Measurements from ENCODE around the gene COQ5.
"Not testable (repeated sequence)": the region's sequence is repeated elsewhere in the genome, so short reads cannot be mapped to it uniquely, and the experiment has no call there.

Gene COQ5

GRCh38 chr12:120536064-120536791, 7.3 kb upstream of the COQ5 start:
- Mint-ChIP-seq H3K27me3 (no peaks in the 10 kb centered on the region), H3K4me3 (peak overlapping the region; percentile 95), H3K4me1 (ENCODE audit: low read depth) (peaks cover 64% of the 10 kb centered on the region), H3K9me3 (ENCODE audit: low read depth) (no peaks in the 10 kb centered on the region), H3K36me3 (no peaks in the 10 kb centered on the region), H3K27ac (peak overlapping the region; percentile 94)

GRCh38 chr12:120534703-120535655, 6.0 kb upstream of the COQ5 start:
- peak overlapping the region; percentile 95 for H3K4me3 Mint-ChIP-seq
- H3K27me3 Mint-ChIP-seq: no peaks in the 10 kb centered on the region
- peak overlapping the region; percentile 94 for H3K27ac Mint-ChIP-seq
- H3K4me1 Mint-ChIP-seq (ENCODE audit: low read depth): peaks cover 57% of the 10 kb centered on the region
- H3K9me3 Mint-ChIP-seq (ENCODE audit: low read depth): no peaks in the 10 kb centered on the region
- no peaks in the 10 kb centered on the region for H3K36me3 Mint-ChIP-seq

GRCh38 chr12:120534203-120534702, 5.3 kb upstream of the COQ5 start, which contains the start of gene RNF10:
RNF10 (plus strand) TSS chr12:120534356; CDS start chr12:120534812, 456 bp downstream.
- Mint-ChIP-seq H3K27ac (peak within 1 kb of the TSS; percentile 94), H3K4me3 (peak within 1 kb of the TSS; percentile 95), H3K27me3 (no peaks in the 10 kb centered on the region), H3K9me3 (ENCODE audit: low read depth) (no peaks in the 10 kb centered on the region), H3K4me1 (ENCODE audit: low read depth) (peaks cover 58% of the 10 kb centered on the region), H3K36me3 (no peaks in the 10 kb centered on the region)

- Mint-ChIP-seq H3K4me3 (no peak overlapping the region), H3K4me1 (ENCODE audit: low read depth) (peaks cover 51% of the 10 kb centered on the region), H3K9me3 (ENCODE audit: low read depth) (no peaks in the 10 kb centered on the region), H3K27me3 (no peaks in the 10 kb centered on the region), H3K36me3 (peaks cover 2% of the 10 kb centered on the region), H3K27ac (no peak overlapping the region)
Observed at GRCh38 chr12:120532701-120533238, 3.8 kb upstream of the COQ5 start.

- H3K9me3 Mint-ChIP-seq (ENCODE audit: low read depth); H3K27me3 Mint-ChIP-seq; H3K36me3 Mint-ChIP-seq: not testable (repeated sequence)
- Mint-ChIP-seq H3K4me1 (ENCODE audit: low read depth) (peaks cover 33% of the 10 kb centered on the region), H3K4me3 (peak overlapping the region; percentile 100), H3K27ac (peak overlapping the region; percentile 99)
Observed at GRCh38 chr12:120530418-120530761, 1.4 kb upstream of the COQ5 start.

GRCh38 chr12:120529641-120530417, 871 bp upstream of the COQ5 start:
- Mint-ChIP-seq H3K4me3 (peak overlapping the region; percentile 100), H3K4me1 (ENCODE audit: low read depth) (peaks cover 30% of the 10 kb centered on the region), H3K9me3 (ENCODE audit: low read depth) (no peaks in the 10 kb centered on the region), H3K27me3 (no peaks in the 10 kb centered on the region), H3K36me3 (peaks cover 2% of the 10 kb centered on the region), H3K27ac (peak overlapping the region; percentile 99)

- H3K36me3 Mint-ChIP-seq: no peaks in the 10 kb centered on the region
- H3K4me1 Mint-ChIP-seq (ENCODE audit: low read depth): peaks cover 5% of the 10 kb centered on the region
- no peak overlapping the region for H3K27ac Mint-ChIP-seq
- no peaks in the 10 kb centered on the region for H3K27me3 Mint-ChIP-seq
- H3K9me3 Mint-ChIP-seq (ENCODE audit: low read depth): no peaks in the 10 kb centered on the region
- no peak overlapping the region for H3K4me3 Mint-ChIP-seq
Observed at GRCh38 chr12:120522568-120522967, 6.4 kb downstream of the COQ5 start.

GRCh38 chr12:120519324-120519723, 9.6 kb downstream of the COQ5 start:
- H3K36me3 Mint-ChIP-seq; H3K27ac Mint-ChIP-seq; H3K4me1 Mint-ChIP-seq (ENCODE audit: low read depth); H3K4me3 Mint-ChIP-seq; H3K27me3 Mint-ChIP-seq; H3K9me3 Mint-ChIP-seq (ENCODE audit: low read depth): not testable (repeated sequence)

GRCh38 chr12:120515496-120515895, 13.5 kb downstream of the COQ5 start:
- Mint-ChIP-seq H3K36me3 (peaks cover 10% of the 10 kb centered on the region), H3K4me1 (ENCODE audit: low read depth) (no peaks in the 10 kb centered on the region), H3K27me3 (no peaks in the 10 kb centered on the region), H3K9me3 (ENCODE audit: low read depth) (no peaks in the 10 kb centered on the region), H3K27ac (no peak overlapping the region), H3K4me3 (no peak overlapping the region)

- H3K36me3 Mint-ChIP-seq: peaks cover 10% of the 10 kb centered on the region
Observed at GRCh38 chr12:120514002-120514401, 15.0 kb downstream of the COQ5 start.

GRCh38 chr12:120508537-120508936, 20.4 kb downstream of the COQ5 start:
- Mint-ChIP-seq H3K36me3 (peaks cover 5% of the 10 kb centered on the region), H3K9me3 (ENCODE audit: low read depth) (no peaks in the 10 kb centered on the region), H3K4me3 (no peak overlapping the region), H3K4me1 (ENCODE audit: low read depth) (no peaks in the 10 kb centered on the region), H3K27ac (no peak overlapping the region), H3K27me3 (no peaks in the 10 kb centered on the region)

More at GRCh38 chr12:120514002-120514401, 15.0 kb downstream of the COQ5 start:
- Mint-ChIP-seq H3K27me3 (no peaks in the 10 kb centered on the region), H3K9me3 (ENCODE audit: low read depth) (no peaks in the 10 kb centered on the region), H3K4me1 (ENCODE audit: low read depth) (no peaks in the 10 kb centered on the region), H3K27ac (no peak overlapping the region), H3K4me3 (no peak overlapping the region)

GRCh38 chr12:120504587-120504986, 24.4 kb downstream of the COQ5 start:
- Mint-ChIP-seq H3K36me3 (peaks cover 9% of the 10 kb centered on the region), H3K4me1 (ENCODE audit: low read depth) (no peaks in the 10 kb centered on the region), H3K27ac (no peak overlapping the region), H3K9me3 (ENCODE audit: low read depth) (no peaks in the 10 kb centered on the region), H3K27me3 (no peaks in the 10 kb centered on the region), H3K4me3 (no peak overlapping the region)

GRCh38 chr12:120500581-120500980, 28.4 kb downstream of the COQ5 start:
- H3K4me3 Mint-ChIP-seq: no peak overlapping the region
- H3K9me3 Mint-ChIP-seq (ENCODE audit: low read depth): no peaks in the 10 kb centered on the region
- H3K27ac Mint-ChIP-seq: peak overlapping the region; percentile 34
- H3K36me3 Mint-ChIP-seq: peaks cover 10% of the 10 kb centered on the region
- peaks cover 17% of the 10 kb centered on the region for H3K4me1 Mint-ChIP-seq (ENCODE audit: low read depth)
- H3K27me3 Mint-ChIP-seq: no peaks in the 10 kb centered on the region

- Mint-ChIP-seq H3K4me3 (no peak overlapping the region), H3K27ac (peak overlapping the region; percentile 5), H3K36me3 (peaks cover 9% of the 10 kb centered on the region), H3K9me3 (ENCODE audit: low read depth) (no peaks in the 10 kb centered on the region), H3K27me3 (no peaks in the 10 kb centered on the region), H3K4me1 (ENCODE audit: low read depth) (peaks cover 25% of the 10 kb centered on the region)
Observed at GRCh38 chr12:120498870-120499515, 30.0 kb downstream of the COQ5 start.

Data from activated naive CD8-positive, alpha-beta T cell (primary cell).